HG03457 (cell line): ENCODE measurements around the gene RUNX1.

Experiments used
- ATAC-seq: cut with Tn5 transposase; IDR thresholded peaks from one replicate; pipeline ENCODE4 v1.9.1; 2021; ENCODE audit warnings: moderate number of reproducible peaks; ENCODE audit not compliant: unreplicated experiment

Gene RUNX1

GRCh38 chr21:35062016-35062415, 12.9 kb upstream of the RUNX1 start:
- no peak for ATAC-seq

GRCh38 chr21:35059742-35060141, 10.6 kb upstream of the RUNX1 start:
- no peak for ATAC-seq

GRCh38 chr21:35058058-35058457, 9.0 kb upstream of the RUNX1 start:
- no peak for ATAC-seq

DNA sequence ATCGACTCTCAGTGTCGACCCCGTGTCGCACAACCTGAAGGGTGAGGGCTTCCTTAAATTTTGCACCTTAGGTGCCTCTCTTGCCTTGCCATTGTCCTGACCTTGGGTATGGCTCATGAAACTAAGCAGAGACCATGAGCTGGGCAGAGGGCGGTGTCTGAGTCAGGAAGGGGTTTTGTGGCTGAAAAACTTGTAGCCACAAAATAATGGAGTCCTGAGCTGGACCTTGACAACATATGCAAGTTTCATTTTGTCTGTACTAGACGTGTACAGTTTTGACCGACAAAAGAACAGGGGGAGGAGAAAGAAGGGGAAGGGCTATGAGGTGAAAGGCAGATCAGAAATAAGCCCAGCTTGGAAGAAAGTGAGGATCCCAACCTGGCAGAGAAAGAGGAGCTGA, 8.3 kb upstream of the RUNX1 start:
- ATAC-seq = no peak

GRCh38 chr21:35053356-35054096, 4.4 kb upstream of the RUNX1 start:
- ATAC-seq = no peak

- ATAC-seq = no peak
These were observed 3.7 kb upstream of the RUNX1 start for GRCh38 chr21:35052801-35053200.

DNA sequence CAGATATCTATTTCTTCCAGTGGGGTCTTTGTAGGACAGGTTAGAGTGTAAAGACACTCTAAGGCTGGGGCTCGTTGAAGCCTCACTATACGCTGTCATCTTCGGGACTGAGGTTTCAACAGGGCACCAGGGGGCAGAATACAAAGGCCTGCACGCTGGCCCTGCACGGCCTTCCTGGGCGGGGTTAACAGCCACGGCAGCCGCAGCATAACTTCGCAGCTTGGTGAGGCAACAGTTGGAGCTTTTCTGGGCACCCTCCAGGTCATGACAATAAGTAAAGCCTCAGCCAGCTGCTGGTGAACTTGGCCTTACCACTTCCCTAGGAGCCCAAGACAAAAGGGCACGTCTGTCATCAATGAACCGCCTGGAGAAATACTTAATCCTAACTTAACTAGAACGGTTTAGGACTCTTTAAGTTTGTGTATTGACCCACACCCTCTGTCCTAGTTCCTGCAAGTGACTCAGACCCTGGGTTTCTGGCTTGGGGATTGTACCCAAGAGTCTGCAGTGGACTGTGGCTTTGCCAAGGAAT, 2.3 kb upstream of the RUNX1 start:
- ATAC-seq = no peak

- no peak for ATAC-seq
These were observed 1.5 kb upstream of the RUNX1 start for GRCh38 chr21:35050348-35051286.

DNA sequence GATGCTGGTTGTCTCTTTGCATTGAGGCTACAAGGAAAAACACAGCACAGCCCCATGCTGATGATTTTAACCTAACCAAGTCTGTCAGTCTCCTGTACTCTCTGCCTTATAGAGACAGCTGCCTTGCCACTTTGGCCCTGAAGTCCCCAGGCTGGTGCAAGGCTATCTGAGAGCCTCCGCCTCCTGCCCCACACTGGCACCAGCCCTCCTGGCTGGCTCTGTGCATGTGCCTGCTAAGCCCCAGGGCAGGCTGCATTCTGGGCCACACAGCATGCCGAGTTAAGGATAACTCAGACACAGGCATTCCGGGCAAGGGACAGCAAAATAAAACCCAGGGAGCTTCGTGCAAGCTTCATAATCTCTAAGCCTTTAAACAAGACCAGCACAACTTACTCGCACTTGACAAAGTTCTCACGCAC, 910 bp downstream of the RUNX1 start:
- ATAC-seq = no peak

DNA sequence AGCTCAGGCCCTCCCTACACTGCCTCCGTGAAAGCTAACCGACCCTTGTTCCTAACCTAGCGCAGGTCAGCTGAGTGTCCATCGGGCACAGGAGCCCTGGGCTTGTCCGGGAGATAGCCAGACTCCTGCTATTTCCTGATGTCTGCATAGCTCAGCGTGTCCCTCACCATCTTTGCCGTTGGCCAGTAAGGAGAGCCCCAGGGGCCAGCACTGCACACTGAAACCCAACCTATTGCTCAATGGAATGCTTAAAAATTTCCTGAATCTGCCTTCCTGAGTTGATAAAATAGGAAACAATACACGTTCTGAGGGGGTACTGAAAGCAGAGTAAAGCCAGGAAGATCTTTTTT, 2.2 kb downstream of the RUNX1 start:
- ATAC-seq = no peak

DNA sequence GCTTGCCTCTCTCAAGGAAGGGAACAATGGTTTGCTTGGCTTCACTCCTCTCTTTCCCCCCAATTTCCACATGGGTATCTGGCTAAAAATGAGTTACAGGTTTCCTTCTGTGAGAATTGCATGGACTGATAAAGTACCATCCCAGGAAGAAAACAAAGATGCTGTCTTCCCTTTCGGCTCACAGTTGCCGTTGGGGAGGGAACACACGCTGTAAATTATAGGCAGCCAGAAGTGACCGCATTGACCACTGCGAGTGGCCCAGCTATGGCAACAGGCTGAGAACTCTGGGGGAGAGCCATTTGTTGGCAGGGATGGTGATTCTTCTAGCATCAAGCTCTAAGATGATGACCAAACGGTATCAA, 2.9 kb downstream of the RUNX1 start:
- no peak for ATAC-seq

- ATAC-seq = no peak
These were observed 3.4 kb downstream of the RUNX1 start for GRCh38 chr21:35045542-35046262.

DNA sequence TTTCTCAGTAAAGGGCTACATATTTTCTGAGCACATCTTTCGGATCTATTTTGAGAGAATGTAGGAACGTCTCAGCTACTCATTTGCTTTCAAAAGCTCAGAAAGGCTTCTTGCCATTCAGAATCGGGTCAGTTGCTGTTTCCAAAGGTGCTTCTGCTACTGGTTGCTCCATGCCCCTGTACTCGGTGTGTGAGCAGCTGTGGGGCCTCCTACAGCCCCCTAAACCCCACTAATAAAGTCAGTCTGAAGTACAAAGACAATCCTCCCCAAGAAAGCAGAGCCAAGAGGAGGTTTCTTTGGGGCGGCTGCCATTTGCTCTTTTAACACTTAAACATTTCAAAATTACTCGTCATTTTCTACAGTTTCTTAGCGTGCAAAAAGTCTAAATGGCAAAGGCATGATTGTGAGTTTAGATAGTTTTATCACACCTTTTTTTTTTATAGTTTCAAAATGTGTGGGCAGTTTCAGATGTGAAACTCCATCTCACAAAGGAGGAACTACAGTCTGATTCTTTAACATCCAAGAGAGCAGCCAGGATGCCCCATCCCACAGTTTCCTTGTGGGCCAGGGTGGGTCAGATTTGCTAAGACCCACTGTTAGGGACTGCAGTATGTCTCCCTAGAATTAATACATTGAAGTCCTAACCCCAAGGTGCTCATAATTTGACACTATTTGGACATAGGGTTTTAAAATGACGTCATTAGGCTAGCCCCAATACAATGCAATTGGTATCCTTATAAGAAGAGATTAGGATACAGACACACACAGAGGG, 4.1 kb downstream of the RUNX1 start:
- no peak for ATAC-seq

GRCh38 chr21:35044128-35044527, 5.0 kb downstream of the RUNX1 start:
- ATAC-seq = no peak

GRCh38 chr21:35043549-35043948, 5.6 kb downstream of the RUNX1 start:
- ATAC-seq = no peak

GRCh38 chr21:35042836-35043235, 6.3 kb downstream of the RUNX1 start:
- no peak for ATAC-seq

DNA sequence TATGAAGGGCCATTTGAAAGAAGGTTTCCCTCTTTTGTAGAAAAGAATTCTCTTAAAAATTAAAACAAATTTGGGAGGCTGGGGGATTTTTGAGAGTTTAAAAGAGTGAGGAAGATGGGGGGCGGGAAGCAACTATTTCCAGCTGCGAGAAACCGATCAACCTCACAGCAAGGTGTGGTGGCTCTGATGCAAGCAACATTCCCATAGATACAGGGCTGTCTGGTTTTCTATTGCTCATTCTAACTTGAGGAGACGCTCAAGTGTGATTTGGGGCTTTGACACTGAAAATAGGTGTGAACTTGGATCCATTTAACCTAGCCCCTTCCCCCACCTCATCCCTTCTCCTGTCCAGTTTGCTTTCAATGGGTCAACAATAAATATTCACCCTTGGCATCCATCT, 7.2 kb downstream of the RUNX1 start:
- ATAC-seq = no peak

- ATAC-seq = no peak
These were observed 8.0 kb downstream of the RUNX1 start for GRCh38 chr21:35041122-35041521.

GRCh38 chr21:35039595-35040289, 9.4 kb downstream of the RUNX1 start:
- no peak for ATAC-seq

DNA sequence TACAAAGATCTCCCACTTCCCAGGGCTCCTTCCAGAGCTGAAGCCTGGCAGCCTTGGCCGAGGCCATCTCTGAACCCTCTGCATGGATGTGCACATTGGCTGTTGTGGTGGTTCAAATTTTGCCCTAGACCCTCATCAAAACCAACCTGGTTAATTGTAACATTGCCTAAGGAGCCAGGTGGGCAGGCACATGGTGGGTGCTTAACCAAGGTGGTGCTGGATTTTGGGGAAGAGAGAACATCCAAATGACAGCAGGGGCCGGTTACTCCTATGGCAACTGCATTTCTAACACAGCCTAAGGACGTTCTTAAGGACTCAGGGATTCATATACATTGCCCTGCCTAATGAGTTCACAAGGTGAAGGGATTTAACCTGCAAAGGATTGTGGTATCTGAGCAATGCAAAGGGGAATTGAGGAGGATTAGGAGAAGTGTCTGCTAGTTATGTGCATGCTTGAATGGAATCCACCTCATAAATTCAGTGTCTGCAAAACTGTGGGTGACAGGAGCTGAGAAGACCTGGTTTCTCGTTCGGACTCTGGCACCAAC, 10.3 kb downstream of the RUNX1 start:
- ATAC-seq = no peak
